ENCODE measurements around the gene NOP14. TPM values are rescaled to one million over a fixed set of nuclear protein-coding genes. Genes with fewer than 3 reads are reported as not detected.
"Not testable (repeated sequence)": the region's sequence is repeated elsewhere in the genome, so short reads cannot be mapped to it uniquely, and the experiment has no call there.

The NOP14 gene
- total RNA-seq, 4 donors from 2014 or later, result 16.7 to 21.1 (median 18.8) TPM

DNA sequence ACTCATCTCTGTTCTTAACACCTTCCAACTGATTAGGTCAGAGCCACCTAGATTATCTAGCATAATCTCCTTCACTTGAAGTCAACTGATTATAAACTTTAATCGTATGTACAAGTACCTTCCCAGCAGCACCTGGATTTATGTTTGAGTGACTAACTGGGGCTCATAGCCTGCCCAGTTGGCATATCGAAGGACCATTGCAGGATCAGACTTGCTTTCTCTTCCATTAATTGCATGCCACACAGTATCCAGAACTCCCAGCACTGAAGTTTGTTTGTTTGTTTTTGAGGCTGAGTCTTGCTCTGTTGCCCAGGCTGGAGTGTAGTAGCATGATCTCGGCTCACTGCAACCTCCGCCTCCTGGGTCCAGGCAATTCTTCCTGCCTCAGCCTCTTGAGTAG, 28.0 kb upstream of the NOP14 start:
- intact Hi-C loops (cut with DNase I), result no loop called here
- Histone ChIP-seq H3K36me3 (no peaks in the 10 kb centered on the region), H3K9me3 (no peaks in the 10 kb centered on the region), H3K27me3 (no peaks in the 10 kb centered on the region), H3K27ac (replicated peaks in 1 of 4) (no peak overlapping the region), H3K4me1 (no peaks in the 10 kb centered on the region), H3K4me3 (no peak overlapping the region)
- TF ChIP-seq EP300 (IDR thresholded peaks at IDR 0.05) (no peak), POLR2AphosphoS5 (IDR thresholded peaks at IDR 0.05) (no peak), POLR2A (IDR thresholded peaks at IDR 0.05; ENCODE audit: low read depth) (no peak)
- TF ChIP-seq, protein P1, sequence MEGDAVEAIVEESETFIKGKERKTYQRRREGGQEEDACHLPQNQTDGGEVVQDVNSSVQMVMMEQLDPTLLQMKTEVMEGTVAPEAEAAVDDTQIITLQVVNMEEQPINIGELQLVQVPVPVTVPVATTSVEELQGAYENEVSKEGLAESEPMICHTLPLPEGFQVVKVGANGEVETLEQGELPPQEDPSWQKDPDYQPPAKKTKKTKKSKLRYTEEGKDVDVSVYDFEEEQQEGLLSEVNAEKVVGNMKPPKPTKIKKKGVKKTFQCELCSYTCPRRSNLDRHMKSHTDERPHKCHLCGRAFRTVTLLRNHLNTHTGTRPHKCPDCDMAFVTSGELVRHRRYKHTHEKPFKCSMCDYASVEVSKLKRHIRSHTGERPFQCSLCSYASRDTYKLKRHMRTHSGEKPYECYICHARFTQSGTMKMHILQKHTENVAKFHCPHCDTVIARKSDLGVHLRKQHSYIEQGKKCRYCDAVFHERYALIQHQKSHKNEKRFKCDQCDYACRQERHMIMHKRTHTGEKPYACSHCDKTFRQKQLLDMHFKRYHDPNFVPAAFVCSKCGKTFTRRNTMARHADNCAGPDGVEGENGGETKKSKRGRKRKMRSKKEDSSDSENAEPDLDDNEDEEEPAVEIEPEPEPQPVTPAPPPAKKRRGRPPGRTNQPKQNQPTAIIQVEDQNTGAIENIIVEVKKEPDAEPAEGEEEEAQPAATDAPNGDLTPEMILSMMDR (IDR thresholded peaks at IDR 0.05), result no peak
- no peak for DNase-seq (ENCODE audit: extremely low spot score)
- WGBS, result 97% methylated on average over 4 of the region's 4 CpGs

GRCh38 chr4:2983715-2984114, 20.5 kb upstream of the NOP14 start:
- intact Hi-C loops (cut with DNase I); H3K4me1 ChIP-seq: not testable (repeated sequence)
- WGBS, result 93% methylated on average over 7 of the region's 7 CpGs

DNA sequence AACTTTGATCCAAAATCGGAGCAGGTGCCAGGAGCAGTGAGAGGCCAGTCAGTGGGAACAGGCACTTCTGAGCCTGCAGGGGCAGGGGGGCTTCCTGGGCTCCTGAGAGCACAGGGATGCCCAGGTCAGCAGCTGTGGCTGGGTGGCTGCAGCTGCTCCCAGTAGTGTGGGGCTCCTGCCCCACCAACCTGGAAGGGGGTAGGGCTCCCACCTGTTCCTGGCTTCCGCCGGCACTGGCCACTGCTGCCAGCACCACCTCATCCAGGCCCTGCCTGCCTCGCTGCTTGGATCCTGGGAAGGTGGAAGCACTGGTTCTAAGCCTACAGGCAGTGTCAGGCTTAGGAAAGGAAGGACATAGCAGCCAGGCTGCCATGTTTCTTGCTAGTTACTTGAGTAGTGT, 18.8 kb upstream of the NOP14 start:
- intact Hi-C loops (cut with DNase I), result no loop called here
- WGBS, result 80% methylated on average over 1 of the region's 4 CpGs

More at GRCh38 chr4:2983715-2984114, 20.5 kb upstream of the NOP14 start:
- not testable (repeated sequence) for H3K27me3 ChIP-seq; H3K27ac ChIP-seq (replicated peaks in 1 of 4); DNase-seq (ENCODE audit: extremely low spot score); H3K9me3 ChIP-seq; H3K36me3 ChIP-seq; H3K4me3 ChIP-seq

GRCh38 chr4:2981256-2981819, 18.1 kb upstream of the NOP14 start:
- peaks cover 0 to 5% (median 3%) of the 10 kb centered on the region in 4 donors for H3K9me3 ChIP-seq
- TF ChIP-seq EP300 (IDR thresholded peaks at IDR 0.05) (no peak), POLR2AphosphoS5 (IDR thresholded peaks at IDR 0.05) (no peak), POLR2A (IDR thresholded peaks at IDR 0.05; ENCODE audit: low read depth) (no peak)
- TF ChIP-seq, protein P1 (IDR thresholded peaks at IDR 0.05), result no peak
- no peaks in the 10 kb centered on the region for H3K27me3 ChIP-seq
- 83% methylated on average over 2 of the region's 4 CpGs for WGBS
- no peak overlapping the region for H3K4me3 ChIP-seq
- no peak overlapping the region for H3K27ac ChIP-seq (replicated peaks in 1 of 4)
- intact Hi-C loops (cut with DNase I), result no loop called here
- H3K4me1 ChIP-seq, result peaks cover 0 to 3% (median 0%) of the 10 kb centered on the region in 4 donors
- H3K36me3 ChIP-seq, result no peaks in the 10 kb centered on the region
- no peak for DNase-seq (ENCODE audit: extremely low spot score)

More for the DNA sequence above, 18.8 kb upstream of the NOP14 start:
- Histone ChIP-seq H3K4me1 (peaks cover 0 to 3% (median 0%) of the 10 kb centered on the region in 4 donors), H3K9me3 (peaks cover 0 to 5% (median 3%) of the 10 kb centered on the region in 4 donors), H3K36me3 (no peaks in the 10 kb centered on the region), H3K4me3 (no peak overlapping the region), H3K27ac (replicated peaks in 1 of 4) (no peak overlapping the region), H3K27me3 (no peaks in the 10 kb centered on the region)
- TF ChIP-seq POLR2A (IDR thresholded peaks at IDR 0.05; ENCODE audit: low read depth) (no peak), EP300 (IDR thresholded peaks at IDR 0.05) (no peak), POLR2AphosphoS5 (IDR thresholded peaks at IDR 0.05) (no peak)
- TF ChIP-seq, protein P1 (IDR thresholded peaks at IDR 0.05), result no peak
- DNase-seq (ENCODE audit: extremely low spot score), result no peak

DNA sequence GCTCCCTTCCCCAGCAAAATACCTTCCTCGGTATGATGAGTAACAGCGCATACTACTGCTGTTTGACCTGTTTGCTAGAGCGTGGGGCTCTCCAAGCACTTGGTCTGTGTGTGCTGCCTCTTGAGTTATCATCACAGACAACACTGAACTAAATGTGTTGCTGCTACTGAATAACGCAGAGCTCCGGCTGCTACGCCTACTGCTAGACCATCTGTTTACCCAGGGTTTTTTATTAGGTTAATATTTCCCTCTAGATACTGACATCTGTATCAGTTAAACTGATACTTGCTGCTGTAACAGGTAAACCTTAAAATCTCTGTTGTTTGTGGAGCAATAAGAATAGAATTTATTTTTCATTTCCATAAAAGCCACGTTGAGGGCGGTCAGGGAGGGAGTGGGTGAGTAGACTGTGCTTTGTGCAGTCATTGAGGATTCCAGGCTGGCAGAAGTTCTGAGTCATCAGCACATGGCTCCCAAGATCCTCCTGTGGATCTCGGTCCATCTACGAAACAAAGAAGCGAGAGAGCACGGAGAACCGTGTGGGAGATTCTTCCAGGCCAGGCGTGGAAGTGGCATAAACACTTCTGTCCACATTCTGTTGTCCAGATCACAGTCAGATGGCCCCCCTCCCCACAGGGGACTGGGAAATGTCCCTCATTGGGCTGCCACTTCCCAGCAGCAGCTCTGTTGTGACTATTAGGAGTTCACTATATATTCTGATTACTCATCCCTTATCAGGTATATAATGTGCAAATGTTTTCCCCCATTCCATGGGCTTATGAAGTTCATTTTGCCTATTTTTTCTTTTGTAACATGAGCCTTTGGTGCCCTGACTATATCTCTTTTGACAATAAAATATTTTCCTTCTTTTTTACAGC, 14.2 kb upstream of the NOP14 start:
- TF ChIP-seq POLR2A (IDR thresholded peaks at IDR 0.05; ENCODE audit: low read depth), result no peak
- TF ChIP-seq POLR2AphosphoS5 (IDR thresholded peaks at IDR 0.05), result no peak
- TF ChIP-seq, protein P1 (IDR thresholded peaks at IDR 0.05), result no peak
- TF ChIP-seq EP300 (IDR thresholded peaks at IDR 0.05), result no peak
- Histone ChIP-seq H3K4me1 (peaks cover 0 to 3% (median 0%) of the 10 kb centered on the region in 4 donors), H3K9me3 (peaks cover 0 to 5% (median 3%) of the 10 kb centered on the region in 4 donors), H3K4me3 (no peak overlapping the region), H3K27ac (replicated peaks in 1 of 4) (no peak overlapping the region), H3K36me3 (peaks cover 0 to 3% (median 0%) of the 10 kb centered on the region in 4 donors), H3K27me3 (no peaks in the 10 kb centered on the region)
- WGBS, result 78% methylated on average over 14 of the region's 14 CpGs
- intact Hi-C loops (cut with DNase I), result loop anchor here (5.0 kb wide), 1 partner anchor 60 kb away; no protein-coding TSS in a partner anchor
- no peak for DNase-seq (ENCODE audit: extremely low spot score)
